ENCODE measurements around the gene SLC17A9. TPM values are rescaled to one million over a fixed set of nuclear protein-coding genes. Genes with fewer than 3 reads are reported as not detected.

The SLC17A9 gene, protein sequence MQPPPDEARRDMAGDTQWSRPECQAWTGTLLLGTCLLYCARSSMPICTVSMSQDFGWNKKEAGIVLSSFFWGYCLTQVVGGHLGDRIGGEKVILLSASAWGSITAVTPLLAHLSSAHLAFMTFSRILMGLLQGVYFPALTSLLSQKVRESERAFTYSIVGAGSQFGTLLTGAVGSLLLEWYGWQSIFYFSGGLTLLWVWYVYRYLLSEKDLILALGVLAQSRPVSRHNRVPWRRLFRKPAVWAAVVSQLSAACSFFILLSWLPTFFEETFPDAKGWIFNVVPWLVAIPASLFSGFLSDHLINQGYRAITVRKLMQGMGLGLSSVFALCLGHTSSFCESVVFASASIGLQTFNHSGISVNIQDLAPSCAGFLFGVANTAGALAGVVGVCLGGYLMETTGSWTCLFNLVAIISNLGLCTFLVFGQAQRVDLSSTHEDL
- total RNA-seq (10 to 100 TPM; 26.4 to 26.8 TPM), polyA plus RNA-seq (1.0 TPM)

DNA sequence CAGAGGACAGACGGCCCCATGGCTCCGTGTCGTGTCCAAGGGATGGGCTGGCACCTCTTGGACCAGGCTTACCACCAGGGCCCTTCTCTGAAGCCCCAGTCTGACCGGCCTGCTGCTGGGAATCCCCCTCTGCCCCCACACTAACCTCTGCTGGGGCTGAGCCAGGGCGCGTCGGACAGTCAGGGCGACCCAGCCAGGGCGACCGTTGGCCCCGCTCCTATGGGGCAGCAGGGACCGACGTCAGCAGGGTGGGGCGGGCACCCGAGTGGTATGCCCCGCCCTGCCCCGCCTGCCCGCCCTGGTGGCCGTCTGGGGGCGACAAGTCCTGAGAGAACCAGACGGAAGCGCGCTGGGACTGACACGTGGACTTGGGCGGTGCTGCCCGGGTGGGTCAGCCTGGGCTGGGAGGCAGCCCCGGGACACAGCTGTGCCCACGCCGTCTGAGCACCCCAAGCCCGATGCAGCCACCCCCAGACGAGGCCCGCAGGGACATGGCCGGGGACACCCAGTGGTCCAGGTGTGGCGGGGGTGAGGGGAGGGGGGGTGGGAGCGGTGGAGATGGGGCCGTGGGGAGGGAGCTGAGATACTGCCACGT is at the start of gene SLC17A9:
Gene SLC17A9, plus strand, starts transcription at position 337 of the 595 bp plus-strand sequence. Its CDS starts 122 bp downstream, at position 459.
- H3K27ac Mint-ChIP-seq, result peak within 1 kb of the TSS; percentile 88 to 98 (median 95)
- H3K9me3 ChIP-seq (ENCODE audit: low read length), result no peaks in the 10 kb centered on the region
- H3K4me1 ChIP-seq (ENCODE audit: insufficient read depth, low read length), result peaks cover 37% of the 10 kb centered on the region
- peak within 1 kb of the TSS; percentile 52 for H3K4me3 ChIP-seq (ENCODE audit: low read length)
- H3K9me3 Mint-ChIP-seq, result no peaks in the 10 kb centered on the region
- H3K4me1 Mint-ChIP-seq, result peaks cover 21 to 34% (median 30%) of the 10 kb centered on the region in 3 donors
- H3K27ac ChIP-seq (ENCODE audit: low read depth, low read length), result peak within 1 kb of the TSS; percentile 63
- H3K36me3 ChIP-seq (ENCODE audit: insufficient read depth, low read length), result peaks cover 5% of the 10 kb centered on the region
- no peaks in the 10 kb centered on the region for H3K27me3 ChIP-seq (ENCODE audit: insufficient read depth, low read length, poor library complexity, severe bottlenecking)
- ChIA-PET POLR2A (interaction anchor here (3.1 kb wide), 1 partner anchor 15 kb away, joined by 27 read pairs; the partner anchor contains the start of gene GID8), CTCF (interaction anchor here (1.2 to 2.7 kb wide), 3 partner anchors 15 to 57 kb away, joined by 5 to 15 read pairs (median 8); partner anchors contain the start of gene GID8)
- H3K4me3 Mint-ChIP-seq, result peak within 1 kb of the TSS; percentile 79 to 92 (median 82)
- no peaks in the 10 kb centered on the region for H3K27me3 Mint-ChIP-seq
- H3K36me3 Mint-ChIP-seq, result peaks cover 0 to 33% (median under 1%) of the 10 kb centered on the region in 3 donors
- peak in 4 of 5 donors; percentile 47 to 69 (median 58) for DNase-seq

- ChIA-PET CTCF (interaction anchor here (0.8 to 6.3 kb wide), 8 partner anchors 15 to 106 kb away, joined by 3 to 62 read pairs (median 6); partner anchors contain the start of genes BHLHE23 and GID8), POLR2A (interaction anchor here (2.0 kb wide), 1 partner anchor 14 kb away, joined by 8 read pairs; no protein-coding TSS in a partner anchor)
- Mint-ChIP-seq H3K27ac (peak overlapping the region in 2 of 8 donors; percentile 4 to 14), H3K36me3 (peaks cover 8 to 71% (median 20%) of the 10 kb centered on the region in 3 donors), H3K9me3 (peaks cover 0 to 1% (median 0%) of the 10 kb centered on the region in 5 donors), H3K4me3 (no peak overlapping the region), H3K4me1 (peaks cover 30 to 43% (median 40%) of the 10 kb centered on the region in 3 donors), H3K27me3 (peaks cover 0 to 2% of the 10 kb centered on the region in 2 donors)
- Histone ChIP-seq H3K9me3 (ENCODE audit: low read length) (no peaks in the 10 kb centered on the region), H3K27me3 (ENCODE audit: insufficient read depth, low read length, poor library complexity, severe bottlenecking) (no peaks in the 10 kb centered on the region), H3K36me3 (ENCODE audit: insufficient read depth, low read length) (peaks cover 57% of the 10 kb centered on the region), H3K4me3 (ENCODE audit: low read length) (no peak overlapping the region), H3K27ac (ENCODE audit: low read depth, low read length) (no peak overlapping the region), H3K4me1 (ENCODE audit: insufficient read depth, low read length) (peaks cover 25% of the 10 kb centered on the region)
- peak in 1 of 5 donors; percentile 45 for DNase-seq
Measured at GRCh38 chr20:62902926-62903615, 49.4 kb upstream of the SLC17A9 start.

GRCh38 chr20:62905536-62906117 is 46.9 kb upstream of the SLC17A9 start:
- Mint-ChIP-seq H3K4me3 (peak overlapping the region in 1 of 7 donors; percentile 49), H3K27me3 (peaks cover 0 to 2% of the 10 kb centered on the region in 2 donors), H3K36me3 (peaks cover 17 to 97% (median 33%) of the 10 kb centered on the region in 3 donors), H3K9me3 (peaks cover 0 to 1% (median 0%) of the 10 kb centered on the region in 5 donors), H3K27ac (peak overlapping the region in 2 of 8 donors; percentile 7 to 66), H3K4me1 (peaks cover 16 to 40% (median 32%) of the 10 kb centered on the region in 3 donors)
- DNase-seq, result peak in 1 of 5 donors; percentile 15
- H3K4me3 ChIP-seq (ENCODE audit: low read length), result no peak overlapping the region
- H3K4me1 ChIP-seq (ENCODE audit: insufficient read depth, low read length), result peaks cover 6% of the 10 kb centered on the region
- H3K9me3 ChIP-seq (ENCODE audit: low read length), result no peaks in the 10 kb centered on the region
- no peak overlapping the region for H3K27ac ChIP-seq (ENCODE audit: low read depth, low read length)
- ChIA-PET CTCF (no interaction called here), POLR2A (no interaction called here)
- no peaks in the 10 kb centered on the region for H3K27me3 ChIP-seq (ENCODE audit: insufficient read depth, low read length, poor library complexity, severe bottlenecking)
- peaks cover 81% of the 10 kb centered on the region for H3K36me3 ChIP-seq (ENCODE audit: insufficient read depth, low read length)

DNA sequence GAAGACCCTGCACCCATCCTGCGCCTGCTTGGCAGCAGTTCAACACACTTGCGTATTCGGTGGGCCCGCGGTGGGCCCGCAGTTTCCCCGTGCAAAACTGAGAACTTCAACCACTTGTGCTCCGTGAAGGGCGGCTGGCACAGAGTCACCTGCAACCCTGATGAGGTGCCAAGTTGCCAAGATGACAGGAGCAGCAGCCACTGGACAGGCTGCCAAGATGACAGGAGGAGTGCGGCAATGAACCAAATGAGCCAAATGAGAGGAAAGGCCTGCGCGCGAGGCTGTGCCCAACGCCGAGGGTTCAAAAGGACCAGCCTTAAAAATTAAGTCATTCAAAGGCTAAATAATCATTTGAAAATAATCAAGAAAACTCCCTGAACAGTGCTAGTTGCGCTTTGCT is 46.3 kb upstream of the SLC17A9 start:
- peaks cover 0 to 2% of the 10 kb centered on the region in 2 donors for H3K27me3 Mint-ChIP-seq
- peaks cover 19 to 36% (median 27%) of the 10 kb centered on the region in 3 donors for H3K4me1 Mint-ChIP-seq
- peaks cover 20 to 98% (median 36%) of the 10 kb centered on the region in 3 donors for H3K36me3 Mint-ChIP-seq

GRCh38 chr20:62906647-62907375 is 45.7 kb upstream of the SLC17A9 start:
- H3K4me3 ChIP-seq (ENCODE audit: low read length), result no peak overlapping the region
- H3K4me1 ChIP-seq (ENCODE audit: insufficient read depth, low read length), result peaks cover 5% of the 10 kb centered on the region
- Mint-ChIP-seq H3K4me3 (no peak overlapping the region), H3K9me3 (peaks cover 0 to 1% (median 0%) of the 10 kb centered on the region in 5 donors), H3K4me1 (peaks cover 19 to 42% (median 32%) of the 10 kb centered on the region in 3 donors), H3K27me3 (peaks cover 0 to 2% of the 10 kb centered on the region in 2 donors), H3K27ac (peak overlapping the region in 1 of 8 donors; percentile 74), H3K36me3 (peaks cover 20 to 98% (median 36%) of the 10 kb centered on the region in 3 donors)
- DNase-seq, result peak in 1 of 5 donors; percentile 42
- ChIA-PET CTCF (interaction anchor here (0.9 to 4.6 kb wide), 9 partner anchors 9 to 102 kb away, joined by 3 to 42 read pairs (median 5); no protein-coding TSS in a partner anchor), POLR2A (no interaction called here)
- no peak overlapping the region for H3K27ac ChIP-seq (ENCODE audit: low read depth, low read length)
- no peaks in the 10 kb centered on the region for H3K27me3 ChIP-seq (ENCODE audit: insufficient read depth, low read length, poor library complexity, severe bottlenecking)
- H3K9me3 ChIP-seq (ENCODE audit: low read length), result no peaks in the 10 kb centered on the region
- peaks cover 93% of the 10 kb centered on the region for H3K36me3 ChIP-seq (ENCODE audit: insufficient read depth, low read length)

More for the DNA sequence above, 46.3 kb upstream of the SLC17A9 start:
- Histone ChIP-seq H3K36me3 (ENCODE audit: insufficient read depth, low read length) (peaks cover 87% of the 10 kb centered on the region), H3K9me3 (ENCODE audit: low read length) (no peaks in the 10 kb centered on the region), H3K27me3 (ENCODE audit: insufficient read depth, low read length, poor library complexity, severe bottlenecking) (no peaks in the 10 kb centered on the region), H3K4me1 (ENCODE audit: insufficient read depth, low read length) (peaks cover 5% of the 10 kb centered on the region), H3K4me3 (ENCODE audit: low read length) (no peak overlapping the region), H3K27ac (ENCODE audit: low read depth, low read length) (no peak overlapping the region)
- peak in 1 of 5 donors; percentile 37 for DNase-seq
- H3K9me3 Mint-ChIP-seq, result peaks cover 0 to 1% (median 0%) of the 10 kb centered on the region in 5 donors
- POLR2A ChIA-PET, result no interaction called here
- no peak overlapping the region for H3K4me3 Mint-ChIP-seq
- H3K27ac Mint-ChIP-seq, result no peak overlapping the region
- CTCF ChIA-PET, result no interaction called here

- Mint-ChIP-seq H3K4me1 (peaks cover 19 to 46% (median 36%) of the 10 kb centered on the region in 3 donors), H3K9me3 (peaks cover 0 to 1% (median 0%) of the 10 kb centered on the region in 5 donors), H3K36me3 (peaks cover 20 to 94% (median 33%) of the 10 kb centered on the region in 3 donors), H3K27me3 (peaks cover 0 to 2% of the 10 kb centered on the region in 2 donors), H3K4me3 (no peak overlapping the region), H3K27ac (peak overlapping the region in 5 of 8 donors; percentile 34 to 74 (median 63))
- ChIA-PET POLR2A (no interaction called here), CTCF (interaction anchor here (0.9 to 4.6 kb wide), 12 partner anchors 9 to 102 kb away, joined by 3 to 42 read pairs (median 6); no protein-coding TSS in a partner anchor)
- no peak overlapping the region for H3K27ac ChIP-seq (ENCODE audit: low read depth, low read length)
- peaks cover 95% of the 10 kb centered on the region for H3K36me3 ChIP-seq (ENCODE audit: insufficient read depth, low read length)
- H3K4me3 ChIP-seq (ENCODE audit: low read length), result no peak overlapping the region
- DNase-seq, result peak in 2 of 5 donors; percentile 52 to 59
- peaks cover 5% of the 10 kb centered on the region for H3K4me1 ChIP-seq (ENCODE audit: insufficient read depth, low read length)
- H3K9me3 ChIP-seq (ENCODE audit: low read length), result no peaks in the 10 kb centered on the region
- no peaks in the 10 kb centered on the region for H3K27me3 ChIP-seq (ENCODE audit: insufficient read depth, low read length, poor library complexity, severe bottlenecking)
Measured at GRCh38 chr20:62907384-62908317, 44.9 kb upstream of the SLC17A9 start.
